Transverse colon (tissue), 4 donors: ENCODE results near the gene RYR3. TPM values are rescaled to one million over a fixed set of nuclear protein-coding genes. Genes with fewer than 3 reads are reported as not detected.

ENCODE experiments used
- DNase-seq: peaks from one replicate; pipeline ENCODE4 v3.0.0-alpha.2; 2019
- H3K27ac ChIP-seq, 4 donors: fragments of 200-600 bp; sonication (generic); 2 replicates each; pipeline ENCODE4 v1.5.1; 2016 to 2018; ENCODE audit warnings: inconsistent platforms in 4 of 4
- H3K27me3 ChIP-seq: fragments of 200-600 bp; sonication (generic); 2 replicates; pipeline ENCODE4 v1.5.1; 2017; ENCODE audit warnings: inconsistent platforms
- H3K36me3 ChIP-seq, 4 donors: fragments of 200-600 bp; sonication (generic); 2 replicates each; pipeline ENCODE4 v1.5.1; 2017 to 2019; ENCODE audit warnings: inconsistent platforms in 4 of 4
- H3K4me1 ChIP-seq, 4 donors: fragments of 200-600 bp; sonication (generic); 2 replicates each; pipeline ENCODE4 v1.5.1; 2017 to 2020; ENCODE audit warnings: inconsistent platforms in 4 of 4
- H3K4me3 ChIP-seq, 4 donors: fragments of 200-600 bp; sonication (generic); 1 replicate in 1 of 4; 2 replicates in 3 of 4; pipeline versions ENCODE4 v1.5.1 to v1.6.1; 2017 to 2019; ENCODE audit warnings: inconsistent platforms in 4 of 4
- H3K9me3 ChIP-seq, 2 donors: fragments of 200-600 bp; sonication (generic); 2 replicates each; pipeline ENCODE4 v1.5.1; 2017 to 2019; ENCODE audit warnings: inconsistent platforms in 2 of 2
- EP300 ChIP-seq: sonication (generic); formaldehyde crosslinking; IDR thresholded peaks from one replicate; pipeline ENCODE4 v1.6.1; 2017; ENCODE audit warnings: antibody characterized with exemption, low read depth
- POLR2A ChIP-seq: fragments of 450-650 bp; IDR thresholded peaks from one replicate; pipeline ENCODE4 v1.6.1; 2016; ENCODE audit warnings: antibody characterized with exemption, mild to moderate bottlenecking, moderate library complexity
- POLR2AphosphoS5 ChIP-seq, 3 donors: sonication (generic); formaldehyde crosslinking; IDR thresholded peaks; one replicate each; pipeline ENCODE4 v1.6.1; 2016; ENCODE audit warnings: antibody characterized with exemption in 3 of 3
- WGBS, 2 donors: methylation state at CpG; one replicate each; pipeline ENCODE4 v1.1.5; 2018; ENCODE audit warnings: low coverage in 1 of 2; 5-methylcytosine and 5-hydroxymethylcytosine counted together
- in situ Hi-C, 4 donors: fragments of 200-750 bp; cut with MboI; loops; one replicate each; pipeline versions ENCODE4 v1.15.0 to v1.15.1; 2017; ENCODE audit warnings: low sequenced_read_pairs in 3 of 4, low pct_ligation_motif_present in 1 of 4, low pct_unique_long_range_greater_than_20kb in 1 of 4
- intact Hi-C: fragments of 100-400 bp; cut with DNase I; formaldehyde crosslinking; loops from one replicate; pipeline ENCODE4 v1.15.1; 2023; ENCODE audit warnings: low total_unique reads
- total RNA-seq, 4 donors: library from RNA; depleted of rRNA; stranded (reverse); fragments of >200 nt; gene quantifications; one replicate each; pipeline ENCODE4 v1.1.0, GENCODE V29; 2016
- TF ChIP-seq, protein P1 (sequence below), 5 experiments: fragments of 200-600 bp in 3 of 5; fragments of 450-650 bp in 2 of 5; sonication (generic) in 3 of 5; IDR thresholded peaks; 1 replicate in 2 of 5; 2 replicates in 3 of 5; pipeline ENCODE4 v1.5.1; 2016 to 2017; ENCODE audit warnings: antibody characterized with exemption in 5 of 5, inconsistent platforms in 3 of 5, mild to moderate bottlenecking in 2 of 5, moderate library complexity in 1 of 5

RYR3 gene
- total RNA-seq, 4 donors from 2014 or later: 0.96 to 9.7 (median 5.4) TPM

DNA sequence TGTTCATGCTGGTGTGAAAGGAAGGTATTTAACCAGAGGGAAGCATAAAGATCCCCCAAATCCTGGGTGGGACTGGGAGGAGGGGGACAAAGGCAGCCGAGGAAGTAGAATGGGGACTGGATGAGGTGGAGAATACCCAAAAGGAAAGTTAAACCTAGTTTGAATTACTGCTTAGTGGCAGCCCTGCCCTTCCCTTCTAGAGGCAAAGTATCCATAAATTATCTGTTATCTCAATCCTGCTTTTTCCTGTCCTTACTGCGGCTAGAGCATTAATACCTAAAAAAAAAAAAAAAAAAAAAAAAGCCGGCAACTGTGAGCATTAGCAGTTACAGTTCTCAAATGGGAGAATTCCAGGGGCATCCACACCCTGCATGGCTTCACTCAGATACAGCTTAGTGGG, 139.0 kb downstream of the RYR3 start:
- in situ Hi-C loops: no loop called here
- intact Hi-C loops: no loop called here
- WGBS, 2 donors: 41 to 63% methylated on average over 3 of the region's 3 CpGs

DNA sequence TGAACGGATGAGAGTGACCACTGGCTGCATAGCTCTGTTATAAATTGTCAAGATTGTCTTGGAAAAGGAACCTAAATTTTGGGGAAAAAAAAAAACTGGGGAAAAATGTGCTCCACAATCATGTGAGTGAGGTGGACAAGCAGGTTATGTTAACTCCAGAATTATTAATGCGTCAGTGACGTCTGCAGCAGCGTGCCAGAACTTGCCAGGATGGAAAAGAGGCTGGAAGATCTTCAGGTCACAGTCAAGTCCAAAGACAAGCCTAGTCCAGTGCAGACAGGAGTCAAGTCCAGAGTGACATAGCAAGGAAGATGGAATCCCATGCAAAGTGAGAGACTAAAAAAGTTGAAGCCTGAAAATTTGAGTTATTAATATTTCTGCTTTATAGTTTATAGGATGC, 140.6 kb downstream of the RYR3 start:
- intact Hi-C loops: no loop called here
- no peaks in the 10 kb centered on the region for H3K9me3 ChIP-seq
- TF ChIP-seq POLR2AphosphoS5 (IDR thresholded peaks at IDR 0.05): no peak
- TF ChIP-seq POLR2A: no peak
- TF ChIP-seq EP300: no peak
- TF ChIP-seq, protein P1, sequence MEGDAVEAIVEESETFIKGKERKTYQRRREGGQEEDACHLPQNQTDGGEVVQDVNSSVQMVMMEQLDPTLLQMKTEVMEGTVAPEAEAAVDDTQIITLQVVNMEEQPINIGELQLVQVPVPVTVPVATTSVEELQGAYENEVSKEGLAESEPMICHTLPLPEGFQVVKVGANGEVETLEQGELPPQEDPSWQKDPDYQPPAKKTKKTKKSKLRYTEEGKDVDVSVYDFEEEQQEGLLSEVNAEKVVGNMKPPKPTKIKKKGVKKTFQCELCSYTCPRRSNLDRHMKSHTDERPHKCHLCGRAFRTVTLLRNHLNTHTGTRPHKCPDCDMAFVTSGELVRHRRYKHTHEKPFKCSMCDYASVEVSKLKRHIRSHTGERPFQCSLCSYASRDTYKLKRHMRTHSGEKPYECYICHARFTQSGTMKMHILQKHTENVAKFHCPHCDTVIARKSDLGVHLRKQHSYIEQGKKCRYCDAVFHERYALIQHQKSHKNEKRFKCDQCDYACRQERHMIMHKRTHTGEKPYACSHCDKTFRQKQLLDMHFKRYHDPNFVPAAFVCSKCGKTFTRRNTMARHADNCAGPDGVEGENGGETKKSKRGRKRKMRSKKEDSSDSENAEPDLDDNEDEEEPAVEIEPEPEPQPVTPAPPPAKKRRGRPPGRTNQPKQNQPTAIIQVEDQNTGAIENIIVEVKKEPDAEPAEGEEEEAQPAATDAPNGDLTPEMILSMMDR (IDR thresholded peaks at IDR 0.05): no peak
- H3K27ac ChIP-seq: no peak overlapping the region
- no peaks in the 10 kb centered on the region for H3K36me3 ChIP-seq
- in situ Hi-C loops: no loop called here
- no peak overlapping the region for H3K4me3 ChIP-seq
- DNase-seq: no peak
- no peaks in the 10 kb centered on the region for H3K4me1 ChIP-seq
- 79 to 83% methylated on average over 4 of the region's 4 CpGs for WGBS, 2 donors
- no peaks in the 10 kb centered on the region for H3K27me3 ChIP-seq

More for the DNA sequence above, 139.0 kb downstream of the RYR3 start:
- no peaks in the 10 kb centered on the region for H3K27me3 ChIP-seq
- no peaks in the 10 kb centered on the region for H3K36me3 ChIP-seq
- no peaks in the 10 kb centered on the region for H3K4me1 ChIP-seq
- no peak for DNase-seq
- H3K9me3 ChIP-seq: no peaks in the 10 kb centered on the region
- H3K4me3 ChIP-seq: no peak overlapping the region
- TF ChIP-seq, protein P1 (IDR thresholded peaks at IDR 0.05): no peak
- TF ChIP-seq POLR2A: no peak
- TF ChIP-seq POLR2AphosphoS5 (IDR thresholded peaks at IDR 0.05): no peak
- no peak for TF ChIP-seq EP300
- no peak overlapping the region for H3K27ac ChIP-seq

DNA sequence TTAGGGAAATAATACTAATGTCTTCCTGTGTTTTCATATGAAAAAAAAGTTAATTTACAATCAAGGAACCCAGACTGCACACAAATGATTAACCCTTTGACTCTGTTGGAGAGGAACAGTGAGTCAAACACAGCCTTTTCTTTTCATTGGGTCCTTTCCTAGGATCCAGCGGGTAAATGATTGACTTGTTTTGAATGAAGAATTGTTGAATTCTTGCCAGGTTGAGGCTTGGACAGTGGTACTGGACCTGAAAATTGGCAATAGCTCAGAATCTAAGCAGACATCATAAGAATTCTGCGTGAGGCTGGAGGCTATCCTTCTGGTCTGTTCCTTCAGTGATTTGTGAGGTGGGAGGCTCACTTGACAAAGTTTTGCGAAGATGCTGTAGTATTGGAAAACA, 143.0 kb downstream of the RYR3 start:
- no peak overlapping the region for H3K4me3 ChIP-seq
- DNase-seq: no peak
- H3K4me1 ChIP-seq: no peaks in the 10 kb centered on the region
- no peak overlapping the region for H3K27ac ChIP-seq
- intact Hi-C loops: no loop called here
- 89 to 94% methylated on average over 3 of the region's 3 CpGs for WGBS, 2 donors
- TF ChIP-seq POLR2AphosphoS5 (IDR thresholded peaks at IDR 0.05) (no peak), EP300 (no peak), POLR2A (no peak)
- TF ChIP-seq, protein P1 (IDR thresholded peaks at IDR 0.05): no peak
- no peaks in the 10 kb centered on the region for H3K27me3 ChIP-seq
- in situ Hi-C loops: no loop called here
- no peaks in the 10 kb centered on the region for H3K36me3 ChIP-seq
- no peaks in the 10 kb centered on the region for H3K9me3 ChIP-seq

DNA sequence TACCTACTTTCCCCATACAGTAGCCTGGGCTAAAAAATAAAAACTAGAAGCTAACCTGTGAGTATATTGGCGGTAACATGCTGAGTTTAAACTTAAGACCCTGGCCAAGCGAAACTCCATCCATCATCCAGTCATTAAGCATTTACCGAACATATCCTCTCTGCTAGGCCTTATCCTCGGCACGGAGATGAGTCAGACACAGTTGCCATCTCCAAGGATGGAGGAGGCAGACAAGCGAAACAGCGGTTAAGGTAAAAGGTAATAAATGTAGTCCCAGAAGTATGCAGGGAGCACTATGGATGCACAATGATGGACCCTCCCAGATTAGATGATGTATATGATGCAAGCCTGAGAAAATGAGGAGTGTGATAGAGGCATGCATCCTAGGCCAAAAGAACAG, 143.6 kb downstream of the RYR3 start:
- intact Hi-C loops: no loop called here
- H3K27me3 ChIP-seq: no peaks in the 10 kb centered on the region
- no peak overlapping the region for H3K4me3 ChIP-seq
- in situ Hi-C loops: no loop called here
- no peaks in the 10 kb centered on the region for H3K4me1 ChIP-seq
- H3K27ac ChIP-seq: no peak overlapping the region
- TF ChIP-seq POLR2A: no peak
- TF ChIP-seq EP300: no peak
- TF ChIP-seq, protein P1 (IDR thresholded peaks at IDR 0.05): no peak
- TF ChIP-seq POLR2AphosphoS5 (IDR thresholded peaks at IDR 0.05): no peak
- 94 to 96% methylated on average over 6 to 7 of the region's 7 CpGs for WGBS, 2 donors
- H3K9me3 ChIP-seq: no peaks in the 10 kb centered on the region
- H3K36me3 ChIP-seq: no peaks in the 10 kb centered on the region
- no peak for DNase-seq
